Measurements from ENCODE around the gene ZNF385B.

Gene ZNF385B

DNA sequence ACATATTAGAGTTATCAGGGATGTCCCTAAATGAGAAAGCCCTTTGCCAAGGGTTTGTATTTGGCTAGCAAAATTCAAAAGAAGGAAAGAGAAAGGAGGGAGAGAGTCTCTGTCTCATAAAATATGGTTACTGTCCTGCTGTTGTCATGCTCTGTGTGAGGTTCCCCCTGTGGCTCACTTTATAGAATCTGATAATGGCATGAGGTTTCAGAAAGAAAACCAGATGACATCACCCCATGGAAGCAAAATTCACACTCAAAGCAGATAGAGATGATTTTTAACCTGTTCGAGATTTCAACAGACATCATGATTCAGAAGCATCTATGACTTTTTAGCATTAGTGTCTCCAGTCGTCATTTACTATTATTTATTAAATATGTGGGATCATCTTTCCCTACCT is 431.8 kb downstream of the ZNF385B start:
- DNase-seq: no peak

- DNase-seq: no peak
These were observed 432.3 kb downstream of the ZNF385B start for GRCh38 chr2:179429060-179429471.

GRCh38 chr2:179428649-179429048 is 432.8 kb downstream of the ZNF385B start:
- no peak for DNase-seq

DNA sequence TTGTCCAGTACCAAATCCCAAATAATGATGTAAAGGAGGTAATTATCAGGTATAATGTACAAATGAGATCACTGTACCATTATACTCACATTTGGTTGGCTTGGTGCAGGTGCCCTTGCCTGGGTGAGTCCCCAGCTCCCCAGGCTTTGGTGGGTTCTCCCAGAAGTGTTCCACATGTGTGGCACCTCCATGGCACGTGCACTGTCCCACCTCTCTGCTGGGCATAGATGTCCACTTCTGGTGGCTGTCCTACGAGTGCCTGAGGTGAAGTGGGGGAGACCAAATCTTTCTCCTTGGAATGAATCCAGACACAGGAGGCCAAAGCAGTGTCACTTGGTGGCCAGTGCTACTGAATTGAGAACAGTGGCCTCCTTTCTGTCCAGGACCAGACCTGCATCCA is 434.3 kb downstream of the ZNF385B start:
- DNase-seq: no peak

DNA sequence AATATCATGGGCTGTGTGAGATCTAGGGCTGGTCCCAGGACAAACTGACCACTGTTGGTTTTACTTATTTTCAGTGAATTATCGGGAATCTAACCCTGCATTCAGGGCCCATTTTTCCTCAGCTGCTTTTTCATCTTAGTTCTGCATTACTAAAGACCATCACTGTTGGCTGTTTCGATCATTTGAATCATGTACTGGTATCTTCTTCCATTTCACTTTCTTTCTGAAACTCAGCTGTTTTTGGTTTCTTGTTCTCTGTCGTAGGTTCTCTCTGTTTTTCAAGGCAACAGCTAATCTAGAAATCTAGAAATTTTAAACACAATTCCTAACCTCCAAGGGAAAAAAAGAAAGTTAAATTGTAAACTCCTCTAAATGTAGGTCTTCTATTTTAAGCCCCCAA is 436.8 kb downstream of the ZNF385B start:
- DNase-seq: no peak

DNA sequence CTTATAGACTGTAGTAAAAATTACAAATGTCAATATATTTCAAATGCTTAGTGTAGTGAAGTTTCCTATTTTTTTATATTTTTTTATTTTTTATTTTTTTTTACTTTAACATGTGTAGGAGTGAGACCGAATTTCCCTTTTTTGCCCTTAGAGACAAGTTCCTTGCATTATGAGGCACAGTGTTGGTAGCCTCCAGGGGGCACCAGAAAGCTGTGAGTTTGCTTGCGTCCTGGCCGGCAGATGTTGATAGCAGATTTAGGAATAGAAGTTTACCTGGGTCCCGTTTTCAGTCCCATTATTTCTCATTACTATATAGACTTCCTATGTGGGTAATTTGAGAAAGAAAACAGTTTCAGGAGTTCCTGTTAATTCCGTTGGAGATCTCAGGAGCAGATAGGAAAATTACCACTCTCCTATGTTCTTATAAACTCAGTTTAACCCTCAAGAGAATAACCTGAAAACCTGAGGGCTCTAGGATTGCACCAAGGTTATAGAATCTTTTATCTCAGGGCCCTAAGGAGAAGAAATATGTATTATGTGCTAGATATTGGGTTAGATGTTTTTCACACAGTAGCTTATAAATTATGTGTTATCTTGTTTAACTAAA is 439.3 kb downstream of the ZNF385B start:
- peak; percentile 48 for DNase-seq

GRCh38 chr2:179417436-179417949 is 443.9 kb downstream of the ZNF385B start:
- no peak for DNase-seq

GRCh38 chr2:179412112-179412511 is 449.3 kb downstream of the ZNF385B start:
- no peak for DNase-seq

DNA sequence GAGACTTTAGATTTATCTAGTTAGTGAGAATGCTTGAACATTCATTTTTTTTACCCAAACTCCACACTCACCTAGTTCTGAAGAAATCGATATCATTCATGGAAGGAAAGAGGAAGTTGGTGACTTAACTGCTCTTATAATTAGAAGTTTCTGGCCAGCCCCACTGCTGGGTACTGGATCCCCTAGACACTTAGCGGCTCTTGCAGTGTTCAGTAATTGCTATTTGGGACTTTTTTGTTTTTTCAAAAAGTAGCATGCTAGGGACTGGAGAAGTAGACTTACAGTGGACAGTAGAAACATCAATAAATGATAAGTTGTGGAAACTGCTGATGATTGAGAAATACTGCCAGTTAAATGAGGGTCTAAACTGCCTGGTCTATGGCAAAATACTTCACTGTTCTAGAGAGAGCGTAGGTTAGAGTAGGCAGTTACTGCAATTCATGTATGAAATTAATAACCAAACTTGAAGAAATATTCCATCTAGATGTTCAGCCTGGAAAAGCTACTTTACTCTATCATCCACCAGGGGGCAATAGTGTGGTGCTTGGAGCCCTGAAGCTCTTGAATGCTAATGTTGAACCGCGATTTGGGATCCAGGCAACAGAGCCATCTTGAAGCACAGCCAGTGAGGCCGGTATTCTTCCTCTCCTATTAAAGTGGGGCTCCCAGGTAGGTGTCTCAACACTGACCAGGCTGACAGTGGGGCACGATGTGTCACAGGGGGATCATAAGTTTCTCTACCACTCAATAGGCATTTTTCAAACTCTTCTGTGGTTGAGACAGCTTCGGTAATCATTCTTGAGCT is 450.7 kb downstream of the ZNF385B start:
- DNase-seq: peak; percentile 3

- no peak for DNase-seq
These were observed 457.8 kb downstream of the ZNF385B start for GRCh38 chr2:179403624-179404023.

DNA sequence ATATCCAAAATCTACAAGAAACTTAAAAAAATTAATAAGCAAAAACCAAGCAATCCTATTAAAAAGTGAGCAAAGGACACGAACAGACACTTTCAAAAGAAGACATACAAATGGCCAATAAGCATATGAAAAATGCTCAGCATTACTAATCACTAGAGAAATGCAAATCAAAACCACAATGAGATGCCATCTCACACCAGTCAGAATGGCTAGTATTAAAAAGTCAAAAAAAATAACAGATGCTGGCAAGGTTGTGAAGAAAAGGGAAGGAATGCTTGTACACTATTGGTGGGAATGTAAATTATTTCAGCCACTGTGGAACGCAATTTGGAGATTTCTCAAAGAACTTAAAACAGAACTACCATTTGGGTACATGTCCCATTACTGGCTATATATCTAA is 467.9 kb downstream of the ZNF385B start:
- no peak for DNase-seq
